GM18867 (cell line): Measurements from ENCODE around the gene ZCCHC24.
A peak's percentile ranks its signal among the peaks of the same experiment; 100 is the strongest.

Experiments used
- ATAC-seq: cut with Tn5 transposase; IDR thresholded peaks from one replicate; pipeline ENCODE4 v1.9.1; 2021; ENCODE audit warnings: mild to moderate bottlenecking, moderate library complexity; ENCODE audit not compliant: unreplicated experiment

ZCCHC24 gene

GRCh38 chr10:79401015-79401921 is 44.2 kb downstream of the ZCCHC24 start:
- no peak for ATAC-seq

- peak; percentile 63 for ATAC-seq
Observed at GRCh38 chr10:79400146-79401004, 45.0 kb downstream of the ZCCHC24 start.

- no peak for ATAC-seq
Observed at GRCh38 chr10:79399223-79399831, 46.1 kb downstream of the ZCCHC24 start.

- ATAC-seq: no peak
Observed at GRCh38 chr10:79398642-79399041, 46.8 kb downstream of the ZCCHC24 start.

GRCh38 chr10:79397575-79398303 is 47.7 kb downstream of the ZCCHC24 start:
- no peak for ATAC-seq

- ATAC-seq: no peak
Observed at GRCh38 chr10:79397051-79397450, 48.4 kb downstream of the ZCCHC24 start.

- ATAC-seq: no peak
Observed at GRCh38 chr10:79396520-79396919, 48.9 kb downstream of the ZCCHC24 start.

GRCh38 chr10:79394664-79395063 is 50.8 kb downstream of the ZCCHC24 start:
- no peak for ATAC-seq

- no peak for ATAC-seq
Observed at GRCh38 chr10:79393924-79394610, 51.4 kb downstream of the ZCCHC24 start.

GRCh38 chr10:79393221-79393923 is 52.1 kb downstream of the ZCCHC24 start:
- ATAC-seq: no peak

- no peak for ATAC-seq
Observed at GRCh38 chr10:79392506-79393176, 52.8 kb downstream of the ZCCHC24 start.

GRCh38 chr10:79392020-79392398 is 53.4 kb downstream of the ZCCHC24 start:
- ATAC-seq: no peak

- ATAC-seq: no peak
Observed at GRCh38 chr10:79391231-79392019, 54.0 kb downstream of the ZCCHC24 start.

- no peak for ATAC-seq
Observed at GRCh38 chr10:79390551-79391229, 54.7 kb downstream of the ZCCHC24 start.

- no peak for ATAC-seq
Observed at GRCh38 chr10:79390057-79390456, 55.4 kb downstream of the ZCCHC24 start.

GRCh38 chr10:79387974-79388850 is 57.2 kb downstream of the ZCCHC24 start:
- no peak for ATAC-seq
